MM.1S (cell line): Measurements from ENCODE around the gene ENOPH1.

Experiments used
- DNase-seq: peaks from one replicate; pipeline ENCODE4 v3.0.0-alpha.2; 2015
- H2AFZ ChIP-seq: fragments of 300-600 bp; sonication (generic); 2 replicates; pipeline ENCODE4 v1.6.0; 2016; ENCODE audit warnings: antibody characterized with exemption, low read length
- H3F3A ChIP-seq: fragments of 300-600 bp; sonication (generic); 2 replicates; pipeline ENCODE4 v1.6.1; 2016; ENCODE audit warnings: mild to moderate bottlenecking, antibody characterized with exemption, low read length, moderate library complexity, mixed read lengths; ENCODE audit not compliant: insufficient read depth
- H3K27ac ChIP-seq: fragments of 300-600 bp; sonication (generic); 2 replicates; pipeline ENCODE4 v1.5.1; 2016; ENCODE audit warnings: mild to moderate bottlenecking, low read length
- H3K27me3 ChIP-seq: fragments of 300-600 bp; sonication (generic); replicated peaks from 2 replicates; pipeline ENCODE4 v1.6.0; 2016; ENCODE audit warnings: low read length; ENCODE audit not compliant: insufficient read depth
- H3K36me3 ChIP-seq: fragments of 300-600 bp; sonication (generic); replicated peaks from 2 replicates; pipeline ENCODE4 v1.6.1; 2016; ENCODE audit warnings: mild to moderate bottlenecking, low read length, mixed read lengths; ENCODE audit not compliant: insufficient read depth
- H3K4me1 ChIP-seq: fragments of 300-600 bp; sonication (generic); 2 replicates; pipeline ENCODE4 v1.6.1; 2016; ENCODE audit warnings: low read length, mixed read lengths
- H3K4me2 ChIP-seq: fragments of 300-600 bp; sonication (generic); 2 replicates; pipeline ENCODE4 v1.6.0; 2016; ENCODE audit warnings: low read depth, low read length
- H3K4me3 ChIP-seq: fragments of 300-600 bp; sonication (generic); 2 replicates; pipeline ENCODE4 v1.5.1; 2016; ENCODE audit warnings: low read length, mixed read lengths
- H3K79me2 ChIP-seq: fragments of 300-600 bp; sonication (generic); 2 replicates; pipeline ENCODE4 v1.6.1; 2016; ENCODE audit warnings: mixed run types, low read length, mixed read lengths
- H3K9ac ChIP-seq: fragments of 300-600 bp; sonication (generic); 2 replicates; pipeline ENCODE4 v1.6.1; 2016; ENCODE audit warnings: low read length, mixed read lengths
- H3K9me2 ChIP-seq: fragments of 300-600 bp; sonication (generic); replicated peaks from 2 replicates; pipeline ENCODE4 v1.6.1; 2016; ENCODE audit warnings: mild to moderate bottlenecking, low read length, mixed read lengths; ENCODE audit not compliant: insufficient read depth
- H3K9me3 ChIP-seq: fragments of 300-600 bp; sonication (generic); replicated peaks from 2 replicates; pipeline ENCODE4 v1.6.1; 2016; ENCODE audit warnings: mild to moderate bottlenecking, low read length, mixed read lengths; ENCODE audit not compliant: insufficient read depth
- H4K20me1 ChIP-seq: fragments of 300-600 bp; sonication (generic); 2 replicates; pipeline ENCODE4 v1.6.1; 2016; ENCODE audit warnings: mild to moderate bottlenecking, low read length, moderate library complexity, mixed read lengths; ENCODE audit not compliant: insufficient read depth
- CTCF ChIP-seq: fragments of 300-600 bp; sonication (generic); IDR thresholded peaks from 2 replicates; pipeline ENCODE4 v1.5.1; 2016; ENCODE audit warnings: antibody characterized with exemption, low read length, mixed read lengths
- EZH2 ChIP-seq: fragments of 300-600 bp; sonication (generic); optimal IDR thresholded peaks from 2 replicates; pipeline ENCODE3; 2017; ENCODE audit warnings: low read depth, mild to moderate bottlenecking, antibody characterized with exemption, low read length, mixed read lengths
- EZH2phosphoT487 ChIP-seq: fragments of 300-600 bp; sonication (generic); IDR thresholded peaks from 2 replicates; pipeline ENCODE4 v1.6.1; 2018; ENCODE audit warnings: antibody characterized with exemption, low read length

The ENOPH1 gene

GRCh38 chr4:82415922-82416365, 14.4 kb upstream of the ENOPH1 start:
- Histone ChIP-seq H3K4me2 (no peak overlapping the region), H3K36me3 (no peaks in the 10 kb centered on the region), H3F3A (peaks cover 11% of the 10 kb centered on the region), H2AFZ (no peak overlapping the region), H3K79me2 (no peaks in the 10 kb centered on the region), H3K9me3 (no peaks in the 10 kb centered on the region), H3K27ac (no peak overlapping the region), H3K4me1 (no peaks in the 10 kb centered on the region), H3K27me3 (no peaks in the 10 kb centered on the region), H3K9me2 (no peaks in the 10 kb centered on the region), H3K4me3 (no peak overlapping the region), H3K9ac (no peak overlapping the region), H4K20me1 (no peaks in the 10 kb centered on the region)
- no peak for DNase-seq
- no peak for TF ChIP-seq EZH2phosphoT487
- no peak for TF ChIP-seq CTCF
- no peak for TF ChIP-seq EZH2

- Histone ChIP-seq H3K4me3 (no peak overlapping the region), H3K79me2 (0 out of 2 replicates have a peak, but pooled peaks cover under 1% of the 10 kb centered on the region), H4K20me1 (peaks cover 16% of the 10 kb centered on the region), H3F3A (peaks cover 44% of the 10 kb centered on the region), H3K27me3 (no peaks in the 10 kb centered on the region), H3K4me1 (no peaks in the 10 kb centered on the region), H3K9me3 (no peaks in the 10 kb centered on the region), H2AFZ (no peak overlapping the region), H3K27ac (no peak overlapping the region), H3K9ac (no peak overlapping the region), H3K36me3 (peaks cover 11% of the 10 kb centered on the region), H3K4me2 (no peak overlapping the region), H3K9me2 (no peaks in the 10 kb centered on the region)
- TF ChIP-seq CTCF (no peak), EZH2phosphoT487 (no peak), EZH2 (no peak)
- no peak for DNase-seq
Observed at GRCh38 chr4:82419451-82419850, 10.9 kb upstream of the ENOPH1 start.

- Histone ChIP-seq H3K9me2 (no peaks in the 10 kb centered on the region), H3K36me3 (peaks cover 31% of the 10 kb centered on the region), H2AFZ (no peak overlapping the region), H3K79me2 (peaks cover 22% of the 10 kb centered on the region), H3K9ac (no peak overlapping the region), H3K4me1 (peaks cover 2% of the 10 kb centered on the region; the same call in 1 of the 2 replicates), H3K9me3 (no peaks in the 10 kb centered on the region), H3K4me2 (no peak overlapping the region), H3K4me3 (no peak overlapping the region), H3K27ac (no peak overlapping the region), H4K20me1 (peaks cover 39% of the 10 kb centered on the region), H3K27me3 (no peaks in the 10 kb centered on the region), H3F3A (peaks cover 55% of the 10 kb centered on the region)
- DNase-seq = no peak
- no peak for TF ChIP-seq EZH2phosphoT487
- no peak for TF ChIP-seq CTCF
- no peak for TF ChIP-seq EZH2
Observed at GRCh38 chr4:82421796-82422560, 8.4 kb upstream of the ENOPH1 start.
